Measurements from ENCODE around the gene STK33.

GRCh38 chr11:8558436-8558835 is 35.6 kb downstream of the STK33 start:
- TF ChIP-seq CTCF (IDR thresholded peaks at IDR 0.05) (no peak), POLR2A (IDR thresholded peaks at IDR 0.05) (no peak), POLR2AphosphoS5 (IDR thresholded peaks at IDR 0.05; ENCODE audit: insufficient read depth in 1 of 2, low read depth in 1 of 2) (no peak)

Measured in vagina (tissue), 2 donors.